Activated CD4-positive, CD25-positive, alpha-beta regulatory T cell treated with anti-CD3 and anti-CD28 coated beads, Interleukin-2, amount 50 U/mL, for 24 hours (primary cell): ENCODE measurements around the gene ENO1.
"Not testable (repeated sequence)": the region's sequence is repeated elsewhere in the genome, so short reads cannot be mapped to it uniquely, and the experiment has no call there.

Source experiments
- ATAC-seq, 2 donors: fragments of 150-1000 bp; cut with Tn5 transposase; one replicate each; pipeline ENCODE4 v1.10.0; 2021; ENCODE audit warnings: mild to moderate bottlenecking in 1 of 2, moderate library complexity in 1 of 2

The ENO1 gene

GRCh38 chr1:8878448-8878697 is at the start of gene ENO1:
TSS of gene ENO1 (minus strand) at chr1:8878686. CDS start at chr1:8874908, 3,778 bp downstream.
- ATAC-seq = no peak

GRCh38 chr1:8926707-8927694 is 48.5 kb upstream of the ENO1 start:
- ATAC-seq = no peak

- no peak for ATAC-seq
Observed at GRCh38 chr1:8925960-8926359, 47.5 kb upstream of the ENO1 start.

GRCh38 chr1:8925406-8925805 is 46.9 kb upstream of the ENO1 start:
- ATAC-seq = no peak

GRCh38 chr1:8922962-8923361 is 44.5 kb upstream of the ENO1 start:
- no peak for ATAC-seq

GRCh38 chr1:8917536-8917935 is 39.0 kb upstream of the ENO1 start:
- not testable (repeated sequence) for ATAC-seq

- ATAC-seq = no peak
Observed at GRCh38 chr1:8915446-8915845, 37.0 kb upstream of the ENO1 start.

- ATAC-seq = no peak
Observed at GRCh38 chr1:8914466-8914865, 36.0 kb upstream of the ENO1 start.

GRCh38 chr1:8913457-8913856 is 35.0 kb upstream of the ENO1 start:
- ATAC-seq = no peak

- ATAC-seq = no peak
Observed at GRCh38 chr1:8911416-8912309, 33.2 kb upstream of the ENO1 start.

GRCh38 chr1:8910914-8911313 is 32.4 kb upstream of the ENO1 start:
- no peak for ATAC-seq

- no peak for ATAC-seq
Observed at GRCh38 chr1:8910331-8910730, 31.8 kb upstream of the ENO1 start.

GRCh38 chr1:8908388-8909151 is 30.1 kb upstream of the ENO1 start:
- ATAC-seq = no peak

GRCh38 chr1:8905582-8906191 is 27.2 kb upstream of the ENO1 start:
- no peak for ATAC-seq

- ATAC-seq = no peak
Observed at GRCh38 chr1:8903908-8904650, 25.6 kb upstream of the ENO1 start.

- ATAC-seq = no peak
Observed at GRCh38 chr1:8903410-8903809, 24.9 kb upstream of the ENO1 start.

GRCh38 chr1:8902765-8903164 is 24.3 kb upstream of the ENO1 start:
- ATAC-seq = no peak

GRCh38 chr1:8900684-8901083 is 22.2 kb upstream of the ENO1 start:
- ATAC-seq = not testable (repeated sequence)

- no peak for ATAC-seq
Observed at GRCh38 chr1:8899046-8899445, 20.6 kb upstream of the ENO1 start.

GRCh38 chr1:8898418-8898817 is 19.9 kb upstream of the ENO1 start:
- not testable (repeated sequence) for ATAC-seq

- not testable (repeated sequence) for ATAC-seq
Observed at GRCh38 chr1:8897505-8897904, 19.0 kb upstream of the ENO1 start.

GRCh38 chr1:8896775-8897174 is 18.3 kb upstream of the ENO1 start:
- not testable (repeated sequence) for ATAC-seq
